ENCODE measurements around the gene DOK6.
"Not testable (repeated sequence)": the region's sequence is repeated elsewhere in the genome, so short reads cannot be mapped to it uniquely, and the experiment has no call there.

DOK6 gene

DNA sequence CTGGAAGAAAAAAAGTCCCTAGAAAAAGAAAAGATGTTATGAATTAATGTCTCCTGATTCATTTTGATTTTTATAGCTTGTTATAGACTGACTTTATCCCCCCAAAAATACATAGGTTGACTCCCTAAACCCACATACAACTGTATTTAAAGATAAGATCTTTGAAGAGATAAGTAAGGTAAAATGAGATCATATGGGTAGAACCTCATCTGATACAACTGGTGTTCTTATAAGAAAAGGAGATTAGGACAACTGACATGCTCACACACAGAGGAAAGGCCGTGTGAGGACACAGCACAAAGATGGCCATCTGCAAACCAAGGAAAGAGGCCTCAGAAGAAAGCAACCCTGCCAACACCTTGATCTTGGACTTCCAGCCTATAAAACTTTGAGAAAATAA is 429.5 kb downstream of the DOK6 start:
- no peak for DNase-seq

DNA sequence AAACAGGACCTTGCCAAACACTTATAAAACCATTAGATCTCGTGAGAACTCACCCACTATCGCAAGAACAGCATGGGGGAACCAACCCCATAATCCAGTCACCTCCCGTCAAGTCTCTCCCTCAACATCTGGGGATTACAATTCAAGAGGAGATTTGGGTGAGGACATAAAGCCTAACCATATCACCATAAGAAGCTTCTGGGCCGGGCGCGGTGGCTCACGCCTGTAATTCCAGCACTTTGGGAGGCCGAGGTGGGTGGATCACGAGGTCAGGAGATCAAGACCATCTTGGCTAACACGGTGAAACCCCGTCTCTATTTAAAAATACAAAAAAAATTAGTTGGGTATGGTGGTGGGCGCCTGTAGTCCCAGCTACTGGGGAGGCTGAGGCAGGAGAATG is 434.3 kb downstream of the DOK6 start:
- DNase-seq = not testable (repeated sequence)

DNA sequence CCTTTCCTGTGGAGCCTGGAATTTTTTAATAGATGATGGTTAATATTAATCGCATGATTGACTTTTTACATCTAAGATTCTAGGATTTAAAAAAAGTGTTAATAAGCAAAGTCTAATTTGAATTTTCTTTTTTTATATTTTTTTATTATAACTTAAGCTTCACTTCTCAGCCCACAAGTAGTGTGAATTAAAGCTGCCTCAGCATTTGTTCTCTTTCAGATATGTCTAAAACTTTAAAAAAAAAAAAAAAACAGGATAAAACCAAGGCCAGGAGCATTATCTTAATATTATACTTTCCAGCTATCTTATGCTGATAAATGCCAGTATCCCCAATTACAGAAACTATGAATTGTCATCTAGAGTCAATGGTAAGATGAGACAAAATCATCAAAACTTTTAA is 437.3 kb downstream of the DOK6 start:
- no peak for DNase-seq

DNA sequence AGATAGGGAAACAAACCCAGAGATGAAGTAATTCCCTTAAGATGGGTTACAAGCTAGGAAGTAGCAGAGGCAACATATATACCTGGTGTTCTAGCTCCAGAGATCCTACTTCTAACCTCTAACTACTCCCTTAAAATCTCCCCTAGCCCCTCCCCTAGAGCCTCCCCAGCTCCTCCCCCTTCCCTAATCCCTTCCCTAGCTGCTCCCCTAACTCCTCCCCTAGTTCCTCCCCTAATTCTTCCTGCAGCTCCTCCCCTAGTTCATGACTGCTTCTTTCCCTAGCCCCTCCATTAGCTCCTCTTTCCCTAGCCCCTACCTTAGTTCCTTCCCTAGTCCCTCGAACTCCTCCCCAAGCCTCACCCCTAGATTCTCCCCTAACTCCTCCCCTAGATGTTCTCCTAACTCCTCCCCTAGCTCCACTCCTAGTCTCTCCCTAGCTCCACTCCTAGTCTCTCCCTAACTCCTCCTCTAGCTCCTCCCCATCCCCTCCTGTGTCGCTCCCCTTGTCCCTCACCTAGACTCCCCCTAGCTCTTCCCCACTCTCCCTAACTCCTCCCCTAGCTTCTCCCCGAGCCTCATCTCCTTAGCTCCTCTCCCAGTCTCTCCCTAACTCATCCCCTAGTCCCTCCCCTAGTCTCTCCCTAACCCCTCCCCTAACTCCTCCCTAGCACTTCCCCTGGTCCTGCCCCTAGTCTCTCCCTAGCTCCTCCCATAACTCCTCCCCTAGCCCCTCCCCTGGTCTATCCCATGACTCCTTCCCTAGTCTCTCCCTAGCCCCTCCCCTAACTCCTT is 438.1 kb downstream of the DOK6 start:
- DNase-seq = no peak

DNA sequence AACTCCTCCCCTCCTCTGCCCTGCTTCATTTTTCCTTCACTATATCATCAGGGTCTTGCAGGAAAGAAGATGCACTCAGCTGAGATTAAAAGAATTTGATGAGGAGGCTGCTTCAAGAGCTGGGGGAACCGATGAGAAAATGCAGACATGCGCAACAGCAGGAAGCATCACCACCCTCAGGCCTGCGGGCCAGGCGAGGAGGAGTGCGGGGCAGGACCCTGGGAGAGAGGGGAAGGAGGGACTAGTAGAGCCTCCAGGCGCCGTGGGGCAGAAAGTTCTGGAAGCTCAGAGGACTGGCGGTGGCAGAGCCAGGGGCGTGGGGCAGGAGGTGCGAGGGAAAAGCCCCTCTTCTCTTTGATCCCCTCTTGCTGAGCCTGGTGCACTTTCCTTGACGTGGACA is 438.8 kb downstream of the DOK6 start:
- no peak for DNase-seq

DNA sequence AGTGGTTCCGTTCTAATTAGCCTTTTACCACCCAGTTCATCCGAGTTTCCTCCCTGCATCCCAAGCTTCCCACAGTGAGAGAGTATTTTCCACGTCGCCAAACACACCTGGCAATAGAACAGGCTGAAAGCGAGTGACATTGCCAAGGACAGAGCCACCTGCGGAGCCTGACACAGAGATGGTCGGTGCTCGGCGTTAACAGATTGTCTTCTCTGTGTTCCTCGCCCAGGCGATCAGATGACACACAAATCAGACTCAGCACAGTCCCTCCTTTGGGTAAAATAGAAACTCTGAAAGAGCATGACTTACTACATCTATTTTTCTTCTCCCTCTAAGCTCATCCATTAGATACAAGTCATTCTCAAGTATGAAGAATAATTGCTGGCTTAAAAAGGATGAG is 439.3 kb downstream of the DOK6 start:
- DNase-seq = no peak

DNA sequence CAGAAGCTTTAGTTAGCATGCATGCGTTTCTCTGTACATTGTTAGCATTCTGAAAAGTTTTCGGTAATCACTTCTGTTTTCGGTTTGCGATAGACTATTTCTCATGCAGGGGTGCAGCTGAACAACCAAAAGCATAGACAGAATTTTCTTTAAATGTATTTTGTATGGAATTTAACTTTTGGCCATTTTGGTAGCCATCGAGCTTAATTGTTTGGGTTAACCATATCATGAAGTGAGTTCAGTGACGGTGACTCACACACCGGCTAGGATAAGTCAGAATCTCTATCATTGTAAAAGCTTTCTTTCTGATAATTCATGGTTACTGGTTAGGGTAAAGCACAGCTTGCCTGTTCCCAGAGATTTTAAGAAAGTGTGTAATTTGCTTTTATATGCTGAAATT is 439.8 kb downstream of the DOK6 start:
- no peak for DNase-seq

DNA sequence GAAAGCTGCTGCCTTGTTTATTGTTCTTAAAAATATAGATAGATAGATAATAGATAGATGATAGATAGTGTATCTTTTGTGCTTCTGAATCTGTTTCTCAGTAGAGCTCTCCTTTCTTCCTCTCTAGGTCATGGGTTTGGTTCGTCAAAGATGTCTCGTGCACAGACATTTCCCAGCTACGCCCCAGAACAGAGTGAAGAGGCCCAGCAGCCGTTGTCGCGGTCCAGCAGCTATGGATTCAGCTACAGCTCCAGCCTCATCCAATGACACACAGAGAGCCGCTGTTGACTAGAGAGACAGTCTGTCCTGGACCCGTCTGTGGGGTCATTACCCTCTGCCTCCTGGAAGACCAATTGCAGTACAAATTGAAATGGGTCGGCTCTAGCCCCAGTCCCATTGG is 440.4 kb downstream of the DOK6 start:
- no peak for DNase-seq

DNA sequence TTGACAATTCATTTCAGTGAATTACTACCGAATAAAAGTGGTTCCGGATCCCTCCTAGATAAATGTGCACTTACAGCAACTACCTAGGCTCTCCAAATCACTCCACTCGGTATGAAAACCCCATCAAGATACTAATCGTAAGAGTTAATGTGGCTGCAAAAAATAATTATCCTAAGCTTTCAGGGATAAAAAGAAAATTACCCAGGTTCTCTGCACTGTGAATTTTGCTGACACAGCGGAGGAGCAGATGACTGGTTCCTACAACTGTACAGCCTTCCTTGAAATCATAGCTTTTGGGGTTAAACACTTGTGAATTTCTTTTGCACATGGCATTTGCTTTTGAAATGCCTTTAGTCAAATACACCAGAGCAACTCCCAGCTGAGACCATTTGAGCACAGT is 442.3 kb downstream of the DOK6 start:
- no peak for DNase-seq

DNA sequence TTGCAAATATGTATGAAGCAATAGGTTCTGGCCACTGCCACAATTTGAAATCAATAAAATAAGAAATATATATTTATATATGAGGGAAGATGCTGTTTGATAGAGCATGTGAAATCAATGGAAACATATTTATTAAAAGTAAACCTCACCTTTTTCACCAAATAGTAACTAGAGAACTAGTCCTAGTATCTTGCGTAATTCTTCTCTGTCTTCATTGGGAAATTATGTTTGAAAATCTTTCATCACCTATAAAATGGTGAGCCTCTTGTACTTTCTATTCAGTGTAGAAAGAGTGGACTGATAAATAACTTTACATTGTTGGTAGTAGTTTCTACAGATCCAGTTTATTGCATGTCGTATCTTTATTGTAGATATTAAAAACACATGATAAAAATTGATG is 444.0 kb downstream of the DOK6 start:
- no peak for DNase-seq

DNA sequence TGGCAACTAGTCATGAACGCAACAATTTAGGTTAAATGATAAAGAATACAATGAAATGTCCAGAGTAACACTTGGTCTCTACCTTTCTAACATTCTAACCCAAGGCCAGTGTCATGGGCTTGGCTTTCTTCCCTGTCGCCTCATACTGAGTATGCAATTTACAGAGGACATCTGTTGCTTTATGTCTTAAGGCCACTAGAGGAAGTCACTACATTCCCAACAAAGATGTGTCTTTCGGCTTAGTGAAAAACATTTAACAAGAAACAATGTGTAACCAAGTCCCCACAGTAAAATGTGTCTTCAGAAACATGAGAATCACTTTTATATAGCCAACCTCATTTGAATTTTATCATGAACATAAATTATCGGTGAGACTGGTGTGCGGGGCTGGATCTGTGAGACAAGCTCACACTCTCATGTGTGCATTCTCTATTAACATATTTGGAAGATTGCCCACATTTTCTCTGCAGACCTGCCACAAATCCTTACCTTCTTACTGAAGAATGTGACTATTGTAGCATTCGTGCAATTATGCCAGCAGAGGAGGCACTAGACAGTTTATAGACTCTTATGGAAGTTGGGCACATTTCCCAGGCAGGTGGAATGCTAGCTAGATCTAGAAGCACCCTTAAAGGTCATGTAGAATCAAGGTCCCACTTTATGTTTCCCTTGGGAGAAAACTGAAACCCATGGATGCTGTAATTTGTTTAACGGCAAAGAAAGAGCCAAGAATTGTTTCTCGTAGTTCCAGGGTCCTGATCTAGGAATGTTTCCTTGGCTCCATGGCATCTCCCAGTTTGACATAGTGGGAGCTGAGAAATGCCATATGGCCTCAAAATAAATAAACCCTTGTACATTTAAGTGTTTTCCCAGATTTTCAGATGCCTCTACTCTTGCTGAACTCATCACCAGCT is 445.2 kb downstream of the DOK6 start:
- DNase-seq = peak; percentile 1

DNA sequence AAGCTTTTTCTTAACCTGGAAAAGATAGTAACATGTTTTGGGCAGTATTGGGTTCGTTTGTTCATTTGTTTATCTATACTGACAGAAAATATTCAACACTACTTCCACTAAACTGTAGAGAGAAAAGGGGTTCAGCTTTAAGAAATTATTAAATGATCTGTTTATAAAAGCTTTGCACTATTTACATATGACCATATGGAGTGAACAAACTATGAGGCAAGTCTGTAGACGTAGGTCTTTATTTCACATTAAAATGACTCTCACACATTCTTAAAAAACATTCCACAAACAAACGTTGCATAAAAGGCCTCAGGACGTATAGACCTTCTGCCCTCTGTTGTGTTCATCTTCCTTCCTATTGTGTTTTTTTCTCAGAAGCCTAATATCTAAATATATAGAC is 452.4 kb downstream of the DOK6 start:
- no peak for DNase-seq

DNA sequence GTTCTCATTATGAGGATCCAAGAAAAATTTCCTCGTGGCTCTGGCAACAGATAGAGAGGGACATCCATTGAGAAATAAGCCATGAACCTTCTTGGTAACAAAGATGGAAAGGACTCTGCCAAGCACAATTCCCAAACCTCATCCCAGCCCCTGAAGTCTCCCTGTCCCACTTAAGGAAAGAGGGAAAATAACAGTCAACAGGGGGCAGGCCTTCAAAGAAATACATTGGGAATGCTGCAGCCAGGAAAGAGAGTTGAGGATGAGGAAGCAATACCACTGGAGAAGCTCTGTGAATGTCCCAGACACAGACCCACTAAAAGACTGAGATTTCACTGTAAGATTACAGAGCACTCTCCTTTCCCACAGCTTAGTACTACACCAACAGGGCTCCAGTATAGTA is 453.8 kb downstream of the DOK6 start:
- DNase-seq = no peak

DNA sequence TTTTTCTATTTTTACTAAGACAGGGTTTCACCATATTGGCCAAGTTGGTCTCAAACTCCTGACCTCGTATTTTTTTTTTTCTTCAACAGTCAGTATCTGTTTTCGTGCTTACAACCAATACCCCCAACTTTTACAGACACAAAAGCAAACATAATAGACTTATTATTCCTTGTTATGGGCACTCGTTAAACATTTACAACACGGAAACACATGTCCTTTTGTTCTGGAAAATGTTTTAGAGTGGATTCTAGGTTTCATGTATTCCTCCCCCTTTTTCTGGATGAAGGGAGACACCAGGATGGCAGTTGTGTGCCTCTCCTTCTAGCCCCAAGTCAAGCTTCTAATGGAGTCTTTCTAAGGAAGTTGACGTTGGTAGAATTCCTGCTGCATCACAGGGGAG is 458.2 kb downstream of the DOK6 start:
- DNase-seq = no peak

DNA sequence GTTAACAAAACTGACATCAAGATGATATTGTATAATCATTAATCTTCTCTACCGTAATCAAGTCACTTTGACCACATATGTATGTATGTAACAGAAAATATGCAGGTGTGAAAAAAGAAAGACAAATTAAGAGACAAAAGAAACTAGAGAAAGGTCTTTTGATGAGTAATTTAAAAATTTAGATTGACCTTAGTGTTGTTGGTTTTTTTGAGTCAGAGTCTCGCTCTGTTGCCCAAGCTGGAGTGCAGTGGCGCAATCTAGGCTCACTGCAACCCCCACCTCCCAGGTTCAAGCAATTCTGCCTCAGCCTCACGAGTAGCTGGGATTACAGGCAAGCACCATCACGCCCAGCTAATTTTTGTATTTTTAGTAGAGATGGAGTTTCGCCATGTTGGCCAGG is 464.1 kb downstream of the DOK6 start:
- peak; percentile 4 for DNase-seq

DNA sequence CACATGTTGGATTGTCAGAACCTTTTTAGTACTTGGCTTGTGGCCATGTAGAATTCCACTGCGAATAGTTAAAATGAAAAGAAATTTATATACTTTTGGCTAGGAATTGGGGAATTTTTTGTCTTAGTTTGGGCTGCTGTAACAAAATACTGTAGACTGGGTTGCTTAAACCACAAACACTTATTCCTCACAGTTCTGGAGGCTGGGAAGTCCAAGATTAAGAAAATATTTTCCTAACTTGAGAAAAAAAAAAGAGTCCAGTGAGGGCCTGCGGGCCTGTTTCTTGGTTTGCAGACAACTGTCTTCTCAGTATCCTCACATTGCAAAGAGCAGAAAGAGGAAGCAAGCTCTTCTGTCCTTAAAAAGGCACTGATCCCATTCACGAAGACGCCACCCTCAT is 465.1 kb downstream of the DOK6 start:
- DNase-seq = peak; percentile 42

DNA sequence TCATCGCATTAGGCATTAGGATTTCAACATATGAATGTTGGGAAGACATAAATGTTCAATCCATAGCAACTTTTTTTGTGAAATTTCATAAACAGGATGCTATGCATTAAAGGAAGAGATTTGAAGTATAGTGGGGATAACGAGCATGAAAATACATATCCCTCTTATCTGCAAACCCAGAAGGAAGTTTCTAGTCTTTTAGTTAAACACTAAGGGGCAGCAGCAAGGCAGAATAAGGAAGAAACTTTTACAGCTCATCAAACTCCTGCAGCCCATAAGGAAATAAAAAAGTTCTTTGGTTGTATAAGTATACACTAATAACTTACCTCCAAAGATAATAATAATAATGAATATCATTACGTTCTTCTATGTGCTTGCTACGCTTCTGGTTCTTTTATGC is 465.5 kb downstream of the DOK6 start:
- peak; percentile 37 for DNase-seq

DNA sequence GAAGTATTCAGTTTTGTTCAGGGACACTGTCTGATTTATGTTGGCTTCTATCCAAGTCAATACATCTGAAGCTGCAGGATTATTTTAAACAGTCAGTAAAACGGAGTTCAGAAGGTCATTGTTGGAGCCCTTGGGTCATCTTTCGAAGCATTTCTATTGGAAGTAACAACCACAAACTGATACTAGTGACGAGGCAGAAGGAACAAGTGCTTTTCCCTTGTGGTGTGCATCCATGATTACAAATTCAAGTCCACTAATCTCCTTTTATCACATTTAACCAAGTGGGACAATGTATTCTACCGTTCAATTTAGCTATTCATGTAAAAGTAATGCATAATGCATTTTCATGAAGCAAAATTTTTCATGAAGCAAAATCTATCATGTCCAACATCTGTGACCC is 470.0 kb downstream of the DOK6 start:
- no peak for DNase-seq

DNA sequence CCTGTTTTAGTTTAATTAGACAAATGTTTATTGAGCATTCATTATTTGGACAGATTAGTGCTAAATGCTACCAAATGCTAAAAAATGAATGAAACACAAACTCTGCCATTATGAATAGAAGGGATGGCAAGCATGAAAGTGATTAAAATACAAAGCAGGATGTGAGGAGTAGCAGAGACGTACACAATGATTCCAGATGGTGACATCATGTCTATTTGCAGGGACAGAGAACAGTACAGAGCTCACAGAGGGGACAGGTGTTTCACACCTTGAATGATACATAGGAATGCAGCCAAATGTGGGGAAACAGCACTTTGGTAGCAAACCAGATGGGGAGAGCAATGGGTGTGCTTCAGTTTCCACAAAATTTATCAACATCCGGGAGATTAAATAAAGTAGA is 470.7 kb downstream of the DOK6 start:
- no peak for DNase-seq

DNA sequence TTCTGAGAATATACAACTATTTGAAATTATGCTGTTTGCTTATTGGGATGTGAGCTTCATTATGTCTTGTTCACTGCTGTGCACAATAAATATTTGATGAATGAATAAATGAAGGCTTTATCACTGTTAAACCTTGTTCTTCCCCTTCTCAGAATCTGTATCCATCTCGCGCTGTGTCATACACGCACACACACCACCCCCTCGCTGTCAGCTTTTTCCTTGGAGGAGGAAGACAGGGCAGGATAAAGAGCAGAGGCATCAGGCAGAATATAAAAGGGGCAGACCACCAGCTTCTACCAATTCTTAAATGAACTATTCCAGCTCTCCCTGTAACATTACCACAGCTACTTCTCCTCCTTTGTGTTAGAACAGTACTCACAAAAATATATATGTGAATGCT is 472.0 kb downstream of the DOK6 start:
- no peak for DNase-seq

DNA sequence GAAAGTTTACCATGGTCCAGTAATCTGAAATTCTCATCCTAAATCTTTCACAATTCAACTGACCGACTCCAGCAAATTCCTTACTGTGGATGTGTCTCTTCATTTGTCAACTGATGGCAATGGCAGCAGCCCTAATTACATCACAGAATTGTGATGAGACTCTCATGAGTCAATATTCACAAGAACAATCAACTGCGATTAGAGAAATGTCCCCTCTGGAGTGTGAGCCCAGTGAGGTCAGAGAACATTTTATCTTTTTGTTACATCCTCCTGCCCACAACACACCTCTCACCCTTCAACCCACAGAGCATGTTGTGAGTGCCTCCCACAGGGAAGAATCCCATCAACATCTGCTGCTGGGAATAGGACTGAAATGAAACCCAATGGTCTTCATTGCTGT is 473.4 kb downstream of the DOK6 start:
- DNase-seq = no peak

DNA sequence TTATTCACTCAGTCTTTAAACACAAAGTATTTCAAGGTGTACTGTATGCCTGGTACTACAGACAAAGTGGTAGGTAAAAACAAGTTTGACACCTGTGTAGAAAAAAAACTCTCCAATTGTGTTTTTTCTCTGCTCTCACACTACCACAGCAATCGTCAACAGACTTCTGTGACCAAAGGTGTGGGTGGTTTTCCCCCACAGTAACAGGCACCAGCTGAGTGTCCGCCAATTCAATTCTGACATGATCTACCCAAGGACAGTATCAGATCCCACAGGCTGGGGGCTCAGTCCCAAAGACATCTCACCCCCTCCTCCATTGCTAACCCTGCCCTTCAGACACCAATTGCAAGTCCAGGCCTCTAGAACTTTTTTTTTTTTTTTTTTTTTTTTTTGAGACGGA is 475.8 kb downstream of the DOK6 start:
- no peak for DNase-seq

DNA sequence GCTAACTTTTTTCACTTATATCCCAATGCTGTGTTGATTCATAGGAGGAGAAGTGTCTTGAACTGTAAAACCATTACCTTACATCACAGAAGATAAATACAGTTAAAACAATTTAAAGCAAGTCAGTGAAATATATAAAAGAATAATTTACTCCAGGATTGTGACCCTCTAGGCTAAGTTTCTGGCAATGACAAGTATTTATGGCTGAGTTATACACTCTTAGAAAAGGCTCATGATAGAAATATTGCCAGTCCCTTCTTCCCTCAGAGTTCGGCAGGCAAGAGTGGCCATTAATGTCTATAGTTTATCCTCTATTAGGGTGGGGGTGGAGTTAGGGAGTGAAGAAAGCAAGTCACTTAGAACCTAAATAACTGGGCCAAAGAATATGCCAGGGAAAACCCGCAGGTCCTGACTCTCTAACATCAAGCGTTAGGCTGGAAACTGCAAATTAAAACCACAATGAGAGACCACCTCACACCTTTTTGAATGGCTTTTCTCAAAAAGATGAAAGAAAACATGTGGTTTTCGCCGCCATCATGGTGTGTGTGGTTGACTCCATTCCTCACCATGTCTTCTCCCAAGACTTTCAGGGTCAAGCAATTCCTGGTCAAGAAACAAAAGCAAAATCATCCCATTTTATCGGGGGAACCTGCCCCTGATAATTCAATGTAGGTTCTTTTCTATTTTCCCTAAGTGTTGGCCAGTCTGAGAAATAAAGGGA is 477.7 kb downstream of the DOK6 start:
- DNase-seq = no peak

DNA sequence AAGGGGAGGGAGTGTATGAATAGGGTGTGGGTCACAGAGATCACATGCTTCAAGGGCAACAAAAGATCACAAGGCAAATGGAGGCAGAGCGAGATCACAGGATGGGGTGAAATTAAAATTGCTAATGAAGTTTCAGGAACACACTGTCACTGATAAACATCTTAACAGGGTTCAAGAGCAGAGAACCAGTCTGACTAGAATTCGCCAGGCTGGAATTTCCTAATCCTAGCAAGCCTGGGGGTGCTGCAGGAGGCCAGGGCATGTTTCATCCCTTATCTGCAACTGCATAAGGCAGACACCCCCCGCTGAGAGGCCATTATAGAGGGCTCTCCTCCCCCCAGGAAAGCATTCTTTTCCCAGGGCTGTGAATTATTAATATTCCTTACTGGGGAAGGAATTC is 478.4 kb downstream of the DOK6 start:
- not testable (repeated sequence) for DNase-seq
